OCI-LY3 (cell line): ENCODE results near the gene RNF145.

Experiments
- H2AFZ ChIP-seq: fragments of 200-600, 300-600 bp; shearing (Covaris generic); 2 replicates; pipeline ENCODE4 v1.6.0; 2014; ENCODE audit warnings: antibody characterized with exemption, low read depth, low read length
- H3K27ac ChIP-seq: fragments of 200-600, 300-600 bp; sonication (generic); 2 replicates; pipeline ENCODE4 v1.5.1; 2014; ENCODE audit warnings: mild to moderate bottlenecking, low read length, moderate library complexity, mixed read lengths
- H3K27me3 ChIP-seq: fragments of 200-600, 300-600 bp; sonication (generic); 2 replicates; pipeline ENCODE4 v1.6.1; 2014; ENCODE audit warnings: low read depth, low read length, mixed read lengths
- H3K36me3 ChIP-seq: fragments of 200-600, 300-600 bp; sonication (generic); replicated peaks from 2 replicates; pipeline ENCODE3; 2014; ENCODE audit warnings: low read depth, low read length, mixed read lengths
- H3K4me1 ChIP-seq: fragments of 300-600, 200-600 bp; sonication (generic); 2 replicates; pipeline ENCODE4 v1.6.1; 2014; ENCODE audit warnings: low read length, mixed read lengths
- H3K4me2 ChIP-seq: fragments of 200-600, 300-600 bp; sonication (generic); 2 replicates; pipeline ENCODE4 v1.6.1; 2014; ENCODE audit warnings: low read length, mixed read lengths
- H3K4me3 ChIP-seq: fragments of 300-600, 200-600 bp; sonication (generic); 2 replicates; pipeline ENCODE4 v1.5.1; 2014; ENCODE audit warnings: antibody characterized with exemption, mild to moderate bottlenecking, low read length, moderate library complexity
- H3K79me2 ChIP-seq: fragments of 300-600, 200-600 bp; shearing (Covaris generic); 2 replicates; pipeline ENCODE4 v1.6.1; 2014; ENCODE audit warnings: mild to moderate bottlenecking, low read length, mixed read lengths
- H3K9ac ChIP-seq: fragments of 300-600, 200-600 bp; shearing (Covaris generic); 2 replicates; pipeline ENCODE4 v1.6.0; 2014; ENCODE audit warnings: mild to moderate bottlenecking, low read length, moderate library complexity
- H3K9me3 ChIP-seq: fragments of 200-600, 300-600 bp; shearing (Covaris generic); 2 replicates; pipeline ENCODE4 v1.6.1; 2014; ENCODE audit warnings: low read length, mixed read lengths; ENCODE audit not compliant: insufficient read depth
- H4K20me1 ChIP-seq: fragments of 200-600, 300-600 bp; sonication (generic); 2 replicates; pipeline ENCODE4 v1.6.1; 2016; ENCODE audit warnings: low read length, mixed read lengths; ENCODE audit not compliant: insufficient read depth
- CTCF ChIP-seq: fragments of 200-600, 300-600 bp; sonication (generic); IDR thresholded peaks from 2 replicates; pipeline ENCODE4 v1.5.1; 2014; ENCODE audit warnings: antibody characterized with exemption, low read length, low read depth
- EZH2phosphoT487 ChIP-seq: fragments of 200-600 bp; shearing (Covaris generic); IDR thresholded peaks from 2 replicates; pipeline ENCODE4 v1.6.1; 2018; ENCODE audit warnings: antibody characterized with exemption, mixed run types, low read depth

RNF145 gene

GRCh38 chr5:159199225-159199624, 10.1 kb downstream of the RNF145 start:
- Histone ChIP-seq H3K4me2 (peak overlapping the region; percentile 54; the same call in 1 of the 2 replicates), H3K79me2 (peaks cover 98% of the 10 kb centered on the region), H2AFZ (no peak overlapping the region), H3K4me1 (peaks cover 37% of the 10 kb centered on the region), H3K4me3 (no peak overlapping the region), H4K20me1 (peaks cover 84% of the 10 kb centered on the region), H3K27me3 (no peaks in the 10 kb centered on the region), H3K36me3 (peaks cover 52% of the 10 kb centered on the region), H3K9ac (no peak overlapping the region), H3K27ac (peak overlapping the region; percentile 78; the same call in 1 of the 2 replicates), H3K9me3 (no peaks in the 10 kb centered on the region)
- TF ChIP-seq EZH2phosphoT487 (no peak), CTCF (no peak)

GRCh38 chr5:159198063-159199036, 11.0 kb downstream of the RNF145 start:
- peaks cover 80% of the 10 kb centered on the region for H4K20me1 ChIP-seq
- no peak overlapping the region for H3K4me3 ChIP-seq
- no peak for TF ChIP-seq CTCF
- no peak for TF ChIP-seq EZH2phosphoT487
- no peak overlapping the region for H2AFZ ChIP-seq
- H3K4me2 ChIP-seq = peak overlapping the region; percentile 54
- peak overlapping the region; percentile 20; the same call in 1 of the 2 replicates for H3K9ac ChIP-seq
- peaks cover 57% of the 10 kb centered on the region for H3K36me3 ChIP-seq
- no peaks in the 10 kb centered on the region for H3K27me3 ChIP-seq
- H3K9me3 ChIP-seq = no peaks in the 10 kb centered on the region
- H3K27ac ChIP-seq = peak overlapping the region; percentile 78
- H3K4me1 ChIP-seq = peaks cover 34% of the 10 kb centered on the region
- H3K79me2 ChIP-seq = peaks cover 97% of the 10 kb centered on the region

GRCh38 chr5:159195775-159196174, 13.6 kb downstream of the RNF145 start:
- Histone ChIP-seq H3K4me1 (peaks cover 33% of the 10 kb centered on the region), H3K36me3 (peaks cover 51% of the 10 kb centered on the region), H3K9ac (no peak overlapping the region), H3K27me3 (no peaks in the 10 kb centered on the region), H3K9me3 (no peaks in the 10 kb centered on the region), H3K4me3 (no peak overlapping the region), H2AFZ (no peak overlapping the region), H3K27ac (no peak overlapping the region), H3K79me2 (peaks cover 89% of the 10 kb centered on the region), H3K4me2 (no peak overlapping the region), H4K20me1 (peaks cover 59% of the 10 kb centered on the region)
- no peak for TF ChIP-seq CTCF
- no peak for TF ChIP-seq EZH2phosphoT487

GRCh38 chr5:159190170-159190569, 19.2 kb downstream of the RNF145 start:
- H4K20me1 ChIP-seq = peaks cover 16% of the 10 kb centered on the region
- TF ChIP-seq CTCF = no peak
- TF ChIP-seq EZH2phosphoT487 = no peak
- H2AFZ ChIP-seq = no peak overlapping the region
- H3K79me2 ChIP-seq = peaks cover 86% of the 10 kb centered on the region
- no peak overlapping the region for H3K9ac ChIP-seq
- peaks cover 38% of the 10 kb centered on the region for H3K36me3 ChIP-seq
- H3K4me1 ChIP-seq = peaks cover 36% of the 10 kb centered on the region
- H3K4me3 ChIP-seq = no peak overlapping the region
- H3K27ac ChIP-seq = no peak overlapping the region
- no peaks in the 10 kb centered on the region for H3K9me3 ChIP-seq
- H3K27me3 ChIP-seq = no peaks in the 10 kb centered on the region
- H3K4me2 ChIP-seq = no peak overlapping the region
